GM12878 (cell line): ENCODE data around the gene IRF2.

ENCODE experiments used
- JUNB ChIP-seq: IDR thresholded peaks from 2 replicates; pipeline ENCODE4 v1.6.1; 2016; ENCODE audit warnings: antibody characterized with exemption, mild to moderate bottlenecking
- POLR2A ChIP-seq: IDR thresholded peaks from 2 replicates; pipeline ENCODE4 v1.6.1; 2011; ENCODE audit warnings: low read depth, mild to moderate bottlenecking, low read length
- RAD21 ChIP-seq: IDR thresholded peaks from 2 replicates; pipeline ENCODE4 v1.6.1; 2011; ENCODE audit warnings: mild to moderate bottlenecking, low read depth, low read length, moderate library complexity; ENCODE audit not compliant: insufficient read depth
- RAD51 ChIP-seq: fragments of 450-650 bp; IDR thresholded peaks from 2 replicates; pipeline ENCODE4 v1.6.1; 2016; ENCODE audit warnings: moderate library complexity, mild to moderate bottlenecking, inconsistent platforms
- YY1 ChIP-seq: IDR thresholded peaks from 2 replicates; pipeline ENCODE4 v1.6.1; 2011; ENCODE audit warnings: low read depth, mild to moderate bottlenecking, low read length
- ZZZ3 ChIP-seq: IDR thresholded peaks from 2 replicates; pipeline ENCODE4 v1.6.1; 2011; ENCODE audit warnings: low read depth; ENCODE audit not compliant: control insufficient read depth, insufficient read length
- TF ChIP-seq, protein P1 (sequence below), 3 experiments: IDR thresholded peaks in 2 of 3; conservative IDR thresholded peaks in 1 of 3; 2 replicates each; pipeline ENCODE4 v1.5.1; 2011; ENCODE audit warnings: low read depth in 3 of 3, low read length in 3 of 3, mild to moderate bottlenecking in 3 of 3, control low read depth in 2 of 3, moderate library complexity in 2 of 3, inconsistent platforms in 1 of 3, mixed read lengths in 1 of 3; ENCODE audit not compliant: control insufficient read depth in 2 of 3, insufficient read depth in 1 of 3; ENCODE audit errors: extremely low read depth in 1 of 3
- TF ChIP-seq, protein P2 (sequence below): fragments of 450-650 bp; IDR thresholded peaks from 2 replicates; pipeline ENCODE4 v1.6.1; 2014; ENCODE audit warnings: mild to moderate bottlenecking

DNA sequence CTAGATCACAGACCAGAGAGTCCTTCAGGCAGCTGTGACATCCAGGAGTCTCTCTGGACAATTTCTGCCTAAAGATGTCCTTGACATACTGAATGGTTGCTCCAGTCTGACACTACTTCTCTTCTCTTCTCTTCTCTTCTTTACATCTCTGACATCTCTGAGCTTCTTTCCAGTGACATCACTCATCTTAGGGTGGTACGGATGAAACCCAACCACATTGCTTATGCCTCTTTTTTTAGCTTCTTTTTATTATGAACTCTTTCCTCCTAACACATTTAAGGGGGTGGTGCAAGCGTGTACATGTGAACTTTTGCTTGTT is 39.4 kb upstream of the IRF2 start:
- TF ChIP-seq, protein P1, sequence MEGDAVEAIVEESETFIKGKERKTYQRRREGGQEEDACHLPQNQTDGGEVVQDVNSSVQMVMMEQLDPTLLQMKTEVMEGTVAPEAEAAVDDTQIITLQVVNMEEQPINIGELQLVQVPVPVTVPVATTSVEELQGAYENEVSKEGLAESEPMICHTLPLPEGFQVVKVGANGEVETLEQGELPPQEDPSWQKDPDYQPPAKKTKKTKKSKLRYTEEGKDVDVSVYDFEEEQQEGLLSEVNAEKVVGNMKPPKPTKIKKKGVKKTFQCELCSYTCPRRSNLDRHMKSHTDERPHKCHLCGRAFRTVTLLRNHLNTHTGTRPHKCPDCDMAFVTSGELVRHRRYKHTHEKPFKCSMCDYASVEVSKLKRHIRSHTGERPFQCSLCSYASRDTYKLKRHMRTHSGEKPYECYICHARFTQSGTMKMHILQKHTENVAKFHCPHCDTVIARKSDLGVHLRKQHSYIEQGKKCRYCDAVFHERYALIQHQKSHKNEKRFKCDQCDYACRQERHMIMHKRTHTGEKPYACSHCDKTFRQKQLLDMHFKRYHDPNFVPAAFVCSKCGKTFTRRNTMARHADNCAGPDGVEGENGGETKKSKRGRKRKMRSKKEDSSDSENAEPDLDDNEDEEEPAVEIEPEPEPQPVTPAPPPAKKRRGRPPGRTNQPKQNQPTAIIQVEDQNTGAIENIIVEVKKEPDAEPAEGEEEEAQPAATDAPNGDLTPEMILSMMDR (IDR thresholded peaks at IDR 0.05 in 2 of 3, conservative IDR thresholded peaks at IDR 0.05 in 1 of 3; ENCODE audit: control insufficient read depth in 2 of 3, extremely low read depth in 1 of 3, insufficient read depth in 1 of 3, low read depth in 3 of 3, low read length in 3 of 3) = no peak
- TF ChIP-seq, protein P2, sequence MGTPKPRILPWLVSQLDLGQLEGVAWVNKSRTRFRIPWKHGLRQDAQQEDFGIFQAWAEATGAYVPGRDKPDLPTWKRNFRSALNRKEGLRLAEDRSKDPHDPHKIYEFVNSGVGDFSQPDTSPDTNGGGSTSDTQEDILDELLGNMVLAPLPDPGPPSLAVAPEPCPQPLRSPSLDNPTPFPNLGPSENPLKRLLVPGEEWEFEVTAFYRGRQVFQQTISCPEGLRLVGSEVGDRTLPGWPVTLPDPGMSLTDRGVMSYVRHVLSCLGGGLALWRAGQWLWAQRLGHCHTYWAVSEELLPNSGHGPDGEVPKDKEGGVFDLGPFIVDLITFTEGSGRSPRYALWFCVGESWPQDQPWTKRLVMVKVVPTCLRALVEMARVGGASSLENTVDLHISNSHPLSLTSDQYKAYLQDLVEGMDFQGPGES = no peak
- TF ChIP-seq JUNB (no peak), RAD51 (no peak), POLR2A (no peak), RAD21 (no peak), ZZZ3 (no peak), YY1 (no peak)
